Heart left ventricle (tissue), 16 donors: ENCODE measurements around the gene RPA3. TPM values are rescaled to one million over a fixed set of nuclear protein-coding genes. Genes with fewer than 3 reads are reported as not detected.

Source experiments
- ATAC-seq, 4 donors: fragments of 200-7000 bp; cut with Tn5 transposase; one replicate each; pipeline ENCODE4 v1.9.1; 2020 to 2022; ENCODE audit warnings: moderate library complexity in 4 of 4, mild to moderate bottlenecking in 3 of 4, moderate number of reproducible peaks in 1 of 4
- DNase-seq, 5 donors: peaks; one replicate each; pipeline ENCODE4 v3.0.0-alpha.2; 2020
- H3K27ac ChIP-seq, 12 donors: fragments of 200-600 bp; sonication (generic) in 4 of 12; one replicate each; pipeline versions ENCODE4 v1.5.0 to v1.8.0; 2016 to 2022; ENCODE audit warnings: mild to moderate bottlenecking in 2 of 12
- H3K27me3 ChIP-seq, 9 donors: fragments of 200-600 bp; sonication (generic) in 2 of 9; one replicate each; pipeline versions ENCODE4 v1.5.1 to v1.8.0; 2016 to 2022; ENCODE audit warnings: mild to moderate bottlenecking in 3 of 9
- H3K36me3 ChIP-seq, 9 donors: fragments of 200-600 bp; sonication (generic) in 2 of 9; one replicate each; pipeline versions ENCODE4 v1.5.0 to v1.8.0; 2018 to 2022; ENCODE audit warnings: mild to moderate bottlenecking in 2 of 9
- H3K4me1 ChIP-seq, 12 donors: fragments of 200-600 bp; sonication (generic) in 4 of 12; one replicate each; pipeline versions ENCODE4 v1.5.0 to v1.8.0; 2016 to 2022; ENCODE audit warnings: mild to moderate bottlenecking in 3 of 12
- H3K4me3 ChIP-seq, 12 donors: fragments of 200-600 bp; sonication (generic) in 4 of 12; one replicate each; pipeline versions ENCODE4 v1.5.0 to v1.8.0; 2017 to 2022; ENCODE audit warnings: mild to moderate bottlenecking in 9 of 12, moderate library complexity in 4 of 12
- H3K9me3 ChIP-seq, 12 donors: fragments of 200-600 bp; sonication (generic) in 4 of 12; one replicate each; pipeline versions ENCODE4 v1.5.0 to v1.8.0; 2016 to 2022; ENCODE audit warnings: mild to moderate bottlenecking in 1 of 12
- POLR2A ChIP-seq, 2 donors: fragments of 450-650 bp; IDR thresholded peaks; one replicate each; pipeline ENCODE4 v1.6.1; 2017; ENCODE audit warnings: antibody characterized with exemption in 2 of 2, mild to moderate bottlenecking in 2 of 2, moderate library complexity in 2 of 2
- WGBS, 4 donors: extraction: QIAGEN DNeasy Blood & Tissue Kit in 2 of 4; methylation state at CpG; one replicate each; pipeline versions ENCODE4 v1.1.5 to v1.1.7; 2013 to 2018; 5-methylcytosine and 5-hydroxymethylcytosine counted together
- intact Hi-C, 10 donors: fragments of 100-400 bp; cut with DNase I; formaldehyde crosslinking; loops; one replicate each; pipeline versions ENCODE4 v1.11.1 to v1.14.2; 2022
- polyA plus RNA-seq, 2 donors: library from polyadenylated mRNA; stranded (reverse); fragments of 200-250 nt; gene quantifications; one replicate each; pipeline ENCODE4 v1.2.3, GENCODE V29; 2013
- total RNA-seq, 9 donors: library from RNA; depleted of rRNA in 2 of 9; stranded (reverse); fragments of >200 nt in 2 of 9; fragmentation: NEBNext Ultra II Directional in 3 of 9; extraction: Animal tissue kit (Norgen Biotek cat#: 25700) in 3 of 9; gene quantifications; one replicate each; pipeline versions ENCODE4 v1.1.0 to v1.2.4, GENCODE V29; 2016 to 2023
- TF ChIP-seq, protein P1 (sequence below), 12 donors: fragments of 200-600 bp; sonication (generic) in 4 of 12; IDR thresholded peaks; one replicate each; pipeline versions ENCODE4 v1.5.0 to v1.8.0; 2018 to 2022; ENCODE audit warnings: antibody characterized with exemption in 12 of 12, mild to moderate bottlenecking in 5 of 12
- donor health status: ischemic (EF 13 %, LVEDD 7.1; RV severe dilation, severe dysfunction).
- donor health status: healthy with polysubstance abuse.
- donor health status: DM: no; HTN: yes; CAD: no.
- donor health status: DM: no; HTN: no; CAD: no.
- donor health status: ischemic (EF 25% LVEDD 6.9; RV normal size, moderate dysfunction).
- donor health status: ischemic (EF 25% LVEDD 5.7; RV mildly dilated, moderate dysfunction).
- donor health status: healthy.
- donor health status: DM: yes; HTN: yes; CAD: no.
- donor health status: ischemic (EF 35%, LVEDD 5.7; RV mildly dilated, moderate dysfunction).
- donor health status: nonischemic (EF 11% LVEDD 7.7; RV severe dilation, severe dysfunction).
- donor health status: DM: yes; HTN: yes; CAD: no.
- donor health status: PGD.
- donor health status: ischemic (EF 29% LVEDD 5.4; RV normal size, mild dysfunction).
- donor health status: nonischemic (EF 23%, LVEDD 6.1; RV moderate dilation, normal function).

RPA3 gene
- total and polyA plus RNA-seq, 11 donors, result 19.4 to 30.9 (median 26.2) TPM

DNA sequence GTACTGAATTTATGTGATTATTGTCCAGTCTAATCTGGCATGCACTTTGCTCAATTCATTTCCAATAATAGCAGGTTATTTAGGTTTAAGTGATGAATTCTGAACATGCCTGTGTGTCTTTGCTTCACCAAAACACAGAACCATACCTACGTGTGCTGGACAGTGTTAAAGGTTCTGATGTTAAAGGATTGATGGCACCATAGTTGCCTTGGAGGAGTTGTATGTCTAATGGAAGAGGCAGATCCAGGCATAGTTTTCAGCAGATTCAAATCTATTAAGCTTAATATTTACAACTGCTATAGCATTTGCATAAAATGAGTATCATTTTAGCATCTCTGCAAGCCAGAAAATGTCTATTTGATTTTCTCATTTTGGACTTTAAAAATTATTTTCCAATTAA is 105.9 kb downstream of the RPA3 start:
- Histone ChIP-seq H3K27ac (no peak overlapping the region), H3K4me1 (no peaks in the 10 kb centered on the region), H3K27me3 (no peaks in the 10 kb centered on the region), H3K36me3 (peaks cover 0 to 29% (median 15%) of the 10 kb centered on the region in 9 donors), H3K4me3 (no peak overlapping the region), H3K9me3 (no peaks in the 10 kb centered on the region)
- 93 to 100% (median 95%) methylated on average over 1 of the region's 1 CpG for WGBS, 4 donors
- ATAC-seq, result no peak
- intact Hi-C loops, result no loop called here
- DNase-seq, result no peak
- TF ChIP-seq, protein P1, sequence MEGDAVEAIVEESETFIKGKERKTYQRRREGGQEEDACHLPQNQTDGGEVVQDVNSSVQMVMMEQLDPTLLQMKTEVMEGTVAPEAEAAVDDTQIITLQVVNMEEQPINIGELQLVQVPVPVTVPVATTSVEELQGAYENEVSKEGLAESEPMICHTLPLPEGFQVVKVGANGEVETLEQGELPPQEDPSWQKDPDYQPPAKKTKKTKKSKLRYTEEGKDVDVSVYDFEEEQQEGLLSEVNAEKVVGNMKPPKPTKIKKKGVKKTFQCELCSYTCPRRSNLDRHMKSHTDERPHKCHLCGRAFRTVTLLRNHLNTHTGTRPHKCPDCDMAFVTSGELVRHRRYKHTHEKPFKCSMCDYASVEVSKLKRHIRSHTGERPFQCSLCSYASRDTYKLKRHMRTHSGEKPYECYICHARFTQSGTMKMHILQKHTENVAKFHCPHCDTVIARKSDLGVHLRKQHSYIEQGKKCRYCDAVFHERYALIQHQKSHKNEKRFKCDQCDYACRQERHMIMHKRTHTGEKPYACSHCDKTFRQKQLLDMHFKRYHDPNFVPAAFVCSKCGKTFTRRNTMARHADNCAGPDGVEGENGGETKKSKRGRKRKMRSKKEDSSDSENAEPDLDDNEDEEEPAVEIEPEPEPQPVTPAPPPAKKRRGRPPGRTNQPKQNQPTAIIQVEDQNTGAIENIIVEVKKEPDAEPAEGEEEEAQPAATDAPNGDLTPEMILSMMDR (IDR thresholded peaks at IDR 0.05), result no peak
- no peak for TF ChIP-seq POLR2A (IDR thresholded peaks at IDR 0.05)

DNA sequence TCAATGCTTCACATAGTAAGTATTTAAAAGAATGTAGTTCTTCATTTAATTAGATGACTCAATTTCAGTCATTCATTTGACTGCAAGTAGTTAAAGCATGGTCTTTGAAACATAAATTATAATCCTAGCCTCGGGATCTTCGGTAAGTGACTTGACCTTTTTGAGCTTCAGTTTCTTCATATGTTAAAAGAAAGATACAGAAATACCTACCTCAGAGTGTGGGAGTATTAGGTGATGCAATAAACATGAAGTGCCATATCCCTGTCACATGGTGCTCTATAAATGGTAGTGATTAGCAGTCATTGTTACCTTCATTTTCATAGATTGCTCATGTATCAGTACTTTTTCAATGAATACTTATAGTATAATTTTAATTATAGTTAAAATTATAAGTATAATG is 109.1 kb downstream of the RPA3 start:
- TF ChIP-seq POLR2A (IDR thresholded peaks at IDR 0.05), result no peak
- TF ChIP-seq, protein P1 (IDR thresholded peaks at IDR 0.05), result no peak
- Histone ChIP-seq H3K27ac (no peak overlapping the region), H3K27me3 (no peaks in the 10 kb centered on the region), H3K9me3 (no peaks in the 10 kb centered on the region), H3K36me3 (peaks cover 0 to 48% (median 31%) of the 10 kb centered on the region in 9 donors), H3K4me3 (no peak overlapping the region), H3K4me1 (no peaks in the 10 kb centered on the region)
- intact Hi-C loops, result no loop called here
- 93 to 96% (median 95%) methylated on average over 2 of the region's 2 CpGs for WGBS, 4 donors
- DNase-seq (no peak), ATAC-seq (no peak)

DNA sequence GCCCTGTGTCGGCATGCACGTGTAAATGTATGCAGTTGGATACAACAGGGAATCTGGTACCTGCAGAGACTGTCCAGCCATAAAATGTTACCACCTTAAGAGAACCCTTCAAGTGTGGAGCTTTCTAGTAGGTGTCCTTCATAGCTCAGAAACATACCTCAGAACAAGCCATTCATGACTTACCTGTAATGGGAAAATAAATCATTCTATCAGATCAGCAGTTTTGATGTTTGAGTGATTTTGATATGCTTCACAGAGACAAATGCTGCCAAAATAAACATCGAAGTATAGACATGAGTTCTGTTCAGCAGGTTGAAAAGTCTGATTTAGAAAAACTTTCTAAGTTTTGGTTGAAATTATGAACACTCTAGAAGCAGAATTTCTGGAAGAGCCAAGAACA is 111.4 kb downstream of the RPA3 start:
- no peaks in the 10 kb centered on the region for H3K9me3 ChIP-seq
- no peaks in the 10 kb centered on the region for H3K27me3 ChIP-seq
- H3K4me3 ChIP-seq, result no peak overlapping the region
- TF ChIP-seq POLR2A (IDR thresholded peaks at IDR 0.05), result no peak
- intact Hi-C loops, result no loop called here
- peaks cover 0 to 48% (median 31%) of the 10 kb centered on the region in 9 donors for H3K36me3 ChIP-seq
- no peak for ATAC-seq
- DNase-seq, result no peak
- no peak overlapping the region for H3K27ac ChIP-seq
- 55 to 81% (median 59%) methylated on average over 3 of the region's 3 CpGs for WGBS, 4 donors
- H3K4me1 ChIP-seq, result no peaks in the 10 kb centered on the region

DNA sequence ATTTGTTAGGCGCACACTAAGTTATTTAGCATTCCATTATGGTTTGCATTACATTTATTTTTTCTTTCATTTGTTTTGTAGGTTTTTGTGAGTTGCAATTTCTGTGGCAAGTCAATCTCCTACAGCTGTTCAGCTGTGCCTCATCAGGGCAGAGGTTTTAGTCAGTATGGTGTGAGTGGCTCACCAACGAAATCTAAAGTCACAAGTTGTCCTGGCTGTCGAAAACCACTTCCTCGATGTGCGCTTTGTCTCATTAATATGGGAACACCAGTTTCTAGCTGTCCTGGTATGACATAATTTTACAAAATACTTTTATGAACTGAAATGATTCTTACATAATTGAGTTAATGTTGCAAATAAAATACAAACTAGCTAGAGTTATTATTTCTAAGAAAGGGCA is 122.2 kb downstream of the RPA3 start:
- Histone ChIP-seq H3K9me3 (no peaks in the 10 kb centered on the region), H3K36me3 (peaks cover 0 to 81% (median 63%) of the 10 kb centered on the region in 9 donors), H3K4me3 (no peak overlapping the region), H3K27ac (no peak overlapping the region), H3K4me1 (peaks cover 0 to 10% (median 0%) of the 10 kb centered on the region in 12 donors), H3K27me3 (no peaks in the 10 kb centered on the region)
- intact Hi-C loops, result loop anchor here in 8 of 10 donors (5.0 to 10.0 kb wide), 6 partner anchors 619 to 701 kb away; no protein-coding TSS in a partner anchor
- no peak for DNase-seq
- 88 to 90% (median 89%) methylated on average over 5 of the region's 5 CpGs for WGBS, 4 donors
- TF ChIP-seq, protein P1 (IDR thresholded peaks at IDR 0.05), result no peak
- no peak for TF ChIP-seq POLR2A (IDR thresholded peaks at IDR 0.05)
- ATAC-seq, result no peak

DNA sequence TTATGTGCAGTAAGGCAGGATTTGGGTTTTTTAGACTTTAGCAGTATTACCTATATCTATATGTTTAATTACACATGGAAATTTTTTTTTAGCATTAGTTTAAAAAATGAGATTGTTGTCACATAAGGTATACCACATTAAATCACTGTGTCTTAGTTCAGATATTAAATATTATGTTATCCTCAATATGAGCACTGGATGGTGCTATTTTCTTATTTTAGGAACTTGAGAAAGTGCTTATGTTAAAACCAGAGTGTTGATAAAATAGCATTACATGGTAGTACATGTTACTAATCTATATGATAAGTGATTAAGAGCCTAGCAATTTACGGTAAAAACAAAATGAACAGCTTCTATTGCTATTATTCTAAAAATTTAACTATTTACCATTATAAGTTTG is 123.0 kb downstream of the RPA3 start:
- H3K27ac ChIP-seq, result no peak overlapping the region
- no peak for TF ChIP-seq POLR2A (IDR thresholded peaks at IDR 0.05)
- TF ChIP-seq, protein P1 (IDR thresholded peaks at IDR 0.05), result peak; percentile 14 to 63 (median 32)
- peaks cover 0 to 10% (median 0%) of the 10 kb centered on the region in 12 donors for H3K4me1 ChIP-seq
- H3K27me3 ChIP-seq, result no peaks in the 10 kb centered on the region
- ATAC-seq (no peak), DNase-seq (no peak)
- 47 to 58% (median 51%) methylated on average over 1 of the region's 1 CpG for WGBS, 4 donors
- H3K9me3 ChIP-seq, result no peaks in the 10 kb centered on the region
- peaks cover 0 to 81% (median 62%) of the 10 kb centered on the region in 9 donors for H3K36me3 ChIP-seq
- intact Hi-C loops, result loop anchor here in 8 of 10 donors (5.0 to 10.0 kb wide), 6 partner anchors 619 to 702 kb away; no protein-coding TSS in a partner anchor
- no peak overlapping the region for H3K4me3 ChIP-seq
